ACC112 (cell line): Measurements from ENCODE around the gene MYH1.

Experiments used
- H2AFZ ChIP-seq: fragments of 200-600 bp; sonication (generic); one replicate; pipeline ENCODE4 v1.6.0; 2017; ENCODE audit warnings: antibody characterized with exemption, low read length; ENCODE audit not compliant: unreplicated experiment
- H3K27ac ChIP-seq: fragments of 200-600 bp; sonication (generic); 2 replicates; pipeline ENCODE4 v1.5.1; 2014; ENCODE audit warnings: low read depth, mild to moderate bottlenecking, antibody characterized with exemption, low read length, moderate library complexity
- H3K27me3 ChIP-seq: fragments of 200-600 bp; sonication (generic); 2 replicates; pipeline ENCODE4 v1.6.1; 2014; ENCODE audit warnings: mild to moderate bottlenecking, antibody characterized with exemption, low read length, moderate library complexity, mixed read lengths; ENCODE audit not compliant: insufficient read depth
- H3K36me3 ChIP-seq: fragments of 200-600 bp; sonication (generic); 2 replicates; pipeline ENCODE4 v1.6.1; 2016; ENCODE audit warnings: mild to moderate bottlenecking, antibody characterized with exemption, low read length, moderate library complexity, mixed read lengths; ENCODE audit not compliant: insufficient read depth
- H3K4me1 ChIP-seq: fragments of 200-600 bp; sonication (generic); one replicate; pipeline ENCODE4 v1.6.1; 2016; ENCODE audit warnings: low read length, mixed read lengths; ENCODE audit not compliant: insufficient read depth, unreplicated experiment, control insufficient read depth
- H3K4me3 ChIP-seq: fragments of 200-600 bp; sonication (generic); 2 replicates; pipeline ENCODE4 v1.5.1; 2014; ENCODE audit warnings: mild to moderate bottlenecking, low read depth, low read length
- H3K79me2 ChIP-seq: fragments of 200-600 bp; sonication (generic); one replicate; pipeline ENCODE4 v1.6.0; 2016; ENCODE audit warnings: low read length; ENCODE audit not compliant: control insufficient read depth, unreplicated experiment, insufficient read depth

The MYH1 gene

DNA sequence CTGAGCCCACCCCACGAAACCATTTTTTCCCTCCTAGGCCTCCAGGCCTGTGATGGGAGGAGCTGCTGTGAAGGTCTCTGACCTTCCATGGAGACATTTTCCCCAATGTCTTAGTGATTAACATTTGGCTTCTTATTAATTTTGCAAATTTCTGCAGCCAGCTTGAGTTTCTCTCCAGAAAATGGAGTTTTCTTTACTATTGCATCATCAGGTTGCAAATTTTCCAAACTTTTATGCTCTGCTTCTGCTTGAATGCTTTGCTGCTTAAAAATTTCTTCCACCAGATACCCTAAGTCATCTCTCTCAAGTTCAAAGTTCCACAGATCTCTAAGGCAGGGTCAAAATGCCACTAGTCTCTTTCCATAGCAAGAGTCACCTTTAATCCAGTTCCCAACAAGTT is 36.1 kb downstream of the MYH1 start:
- no peak overlapping the region for H3K4me3 ChIP-seq
- no peaks in the 10 kb centered on the region for H3K27me3 ChIP-seq
- no peak overlapping the region for H2AFZ ChIP-seq
- H3K36me3 ChIP-seq: no peaks in the 10 kb centered on the region
- H3K79me2 ChIP-seq: no peaks in the 10 kb centered on the region
- no peaks in the 10 kb centered on the region for H3K4me1 ChIP-seq
- no peak overlapping the region for H3K27ac ChIP-seq

DNA sequence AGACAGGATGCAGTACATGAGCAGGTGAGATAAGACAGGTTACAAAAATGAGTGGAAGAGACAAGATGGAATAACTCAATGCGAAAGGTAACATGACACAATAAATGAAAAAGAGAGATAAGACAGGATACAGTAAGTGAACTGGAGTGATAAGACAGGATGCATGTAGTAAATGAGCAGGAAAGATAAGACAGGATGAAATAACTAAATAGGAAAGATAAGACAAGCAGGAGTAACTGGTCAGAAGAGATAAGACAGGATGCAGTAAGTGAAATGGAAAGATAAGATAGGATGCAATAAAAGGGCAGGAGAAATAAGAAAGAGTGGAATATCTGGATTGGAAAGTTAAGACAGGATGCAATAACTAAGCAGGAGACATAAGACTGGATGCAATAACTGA is 40.6 kb downstream of the MYH1 start:
- Histone ChIP-seq H3K27me3 (no peaks in the 10 kb centered on the region), H3K4me3 (no peak overlapping the region), H2AFZ (no peak overlapping the region), H3K27ac (no peak overlapping the region), H3K4me1 (no peaks in the 10 kb centered on the region), H3K36me3 (no peaks in the 10 kb centered on the region), H3K79me2 (no peaks in the 10 kb centered on the region)

DNA sequence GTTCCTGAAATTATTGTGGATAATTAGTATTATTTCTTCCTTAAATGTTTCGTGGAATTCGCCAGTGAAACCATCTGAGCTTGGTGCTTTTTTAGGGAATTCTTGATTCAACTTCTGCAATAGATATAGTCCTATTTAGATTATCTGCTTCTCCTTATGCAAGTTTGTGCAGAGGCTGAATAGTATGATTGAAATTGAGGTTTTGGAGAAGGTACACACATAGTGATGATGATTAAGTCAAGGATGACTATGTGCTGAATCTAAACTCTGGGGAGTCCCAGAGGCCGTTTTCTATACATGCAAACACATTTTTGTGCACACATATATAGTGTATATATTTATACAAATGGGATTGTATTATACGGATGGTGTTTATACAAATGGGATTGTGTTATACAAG is 43.8 kb downstream of the MYH1 start:
- Histone ChIP-seq H3K27ac (no peak overlapping the region), H2AFZ (no peak overlapping the region), H3K79me2 (no peaks in the 10 kb centered on the region), H3K27me3 (no peaks in the 10 kb centered on the region), H3K4me3 (no peak overlapping the region), H3K36me3 (no peaks in the 10 kb centered on the region), H3K4me1 (no peaks in the 10 kb centered on the region)

DNA sequence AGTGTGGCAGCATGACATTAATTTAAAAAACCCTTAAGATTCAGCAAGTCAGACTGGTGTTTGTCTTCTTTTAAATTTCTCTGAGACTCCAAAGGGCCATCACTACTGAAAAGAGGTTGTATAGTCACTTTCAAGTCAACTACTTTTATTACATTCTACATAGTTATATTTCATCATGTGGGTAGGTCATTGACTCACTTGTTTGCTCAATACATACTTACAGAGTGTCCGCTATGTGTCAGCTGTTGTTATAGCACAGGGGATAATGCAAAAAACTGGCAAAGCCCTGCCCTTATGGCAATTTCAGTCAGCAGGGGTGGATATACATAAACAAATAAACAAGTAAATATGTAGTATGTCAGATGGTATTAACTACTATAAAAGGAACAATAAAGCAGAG is 46.5 kb downstream of the MYH1 start:
- no peaks in the 10 kb centered on the region for H3K79me2 ChIP-seq
- no peaks in the 10 kb centered on the region for H3K4me1 ChIP-seq
- no peak overlapping the region for H2AFZ ChIP-seq
- H3K27me3 ChIP-seq: no peaks in the 10 kb centered on the region
- no peak overlapping the region for H3K4me3 ChIP-seq
- no peak overlapping the region for H3K27ac ChIP-seq
- H3K36me3 ChIP-seq: no peaks in the 10 kb centered on the region

DNA sequence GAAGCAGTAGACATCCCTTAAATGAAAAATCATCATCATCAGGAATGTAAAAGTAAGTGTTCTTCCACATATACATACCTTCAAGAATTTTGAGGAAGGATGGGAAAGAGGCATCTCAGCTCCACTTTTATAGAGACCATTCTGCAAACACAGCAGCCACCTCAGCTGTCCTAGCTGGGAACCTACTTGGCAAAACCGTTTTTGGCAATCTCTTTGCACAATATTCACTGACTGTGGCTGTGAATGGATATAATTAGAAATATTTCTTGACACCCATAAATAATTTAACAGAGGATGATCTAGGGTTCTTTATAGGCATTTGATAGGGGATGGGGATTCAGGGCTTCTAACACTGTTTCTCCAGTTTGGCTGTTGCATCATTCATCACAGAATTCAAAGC is 48.9 kb downstream of the MYH1 start, which contains the start of gene MYH4:
Gene MYH4, minus strand, starts transcription at position 101 of the 400 bp plus-strand sequence. CDS start 2,814 bp downstream, outside the sequence.
- Histone ChIP-seq H3K79me2 (no peaks in the 10 kb centered on the region), H3K36me3 (no peaks in the 10 kb centered on the region), H3K4me3 (no peak within 1 kb of the TSS), H2AFZ (no peak within 1 kb of the TSS), H3K27ac (no peak within 1 kb of the TSS), H3K27me3 (no peaks in the 10 kb centered on the region), H3K4me1 (no peaks in the 10 kb centered on the region)

DNA sequence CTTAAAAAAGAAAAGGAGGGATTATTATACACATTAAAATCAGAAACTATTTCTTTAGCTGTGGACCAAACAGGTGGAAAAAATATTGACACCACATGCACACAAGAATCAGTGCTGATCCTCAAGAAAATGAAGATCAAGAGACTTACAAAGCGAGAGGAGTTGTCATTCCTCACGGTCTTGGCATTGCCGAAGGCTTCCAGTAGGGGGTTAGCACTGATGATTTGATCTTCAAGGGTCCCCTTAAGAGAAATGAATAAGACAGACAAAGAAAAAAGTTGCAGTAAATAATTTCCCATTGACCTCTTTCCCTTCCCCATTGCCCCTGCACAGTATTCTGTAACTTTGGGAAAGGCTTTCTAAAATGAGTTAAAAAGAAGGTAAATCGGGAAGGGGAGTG is 54.9 kb downstream of the MYH1 start:
- H3K27me3 ChIP-seq: no peaks in the 10 kb centered on the region
- H2AFZ ChIP-seq: no peak overlapping the region
- no peak overlapping the region for H3K27ac ChIP-seq
- H3K4me3 ChIP-seq: no peak overlapping the region
- no peaks in the 10 kb centered on the region for H3K79me2 ChIP-seq
- no peaks in the 10 kb centered on the region for H3K4me1 ChIP-seq
- H3K36me3 ChIP-seq: no peaks in the 10 kb centered on the region

DNA sequence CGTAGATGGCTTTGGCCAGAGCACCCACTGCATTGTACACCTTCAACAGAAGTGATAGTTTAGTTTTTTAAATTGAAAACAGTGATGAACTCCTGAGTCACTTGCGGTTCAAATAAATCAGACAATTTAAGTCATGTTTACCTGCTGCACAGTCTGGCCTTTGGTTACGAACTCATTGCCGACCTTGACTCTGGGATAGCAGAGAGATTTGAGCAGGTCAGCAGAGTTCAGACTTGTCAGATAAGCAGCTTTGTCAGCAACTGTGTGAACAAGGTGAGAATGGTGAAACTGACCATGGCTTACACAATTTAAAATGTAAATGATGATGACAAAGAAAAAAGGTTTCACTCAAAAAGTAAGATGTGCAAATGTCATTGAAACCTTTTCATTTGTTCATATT is 58.3 kb downstream of the MYH1 start:
- no peaks in the 10 kb centered on the region for H3K79me2 ChIP-seq

DNA sequence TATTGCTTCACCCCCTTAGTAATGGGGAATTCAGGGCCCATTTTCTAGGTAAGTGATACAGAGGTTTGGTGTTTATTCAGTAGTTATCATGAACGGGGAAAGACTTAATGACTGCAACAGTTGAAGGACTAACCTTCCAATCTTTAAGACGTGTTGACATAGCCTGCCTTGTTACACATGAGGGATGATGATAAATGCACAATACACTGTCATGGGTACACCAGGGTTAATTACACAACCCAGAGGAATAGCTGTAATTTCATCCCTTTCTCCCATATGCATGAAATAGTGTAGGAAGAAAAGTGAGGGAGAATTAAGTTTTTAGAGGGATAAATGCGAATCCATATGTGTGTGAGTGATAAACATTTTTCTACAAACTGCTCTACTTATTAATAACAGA is 59.6 kb downstream of the MYH1 start:
- Histone ChIP-seq H3K4me1 (no peaks in the 10 kb centered on the region), H2AFZ (no peak overlapping the region), H3K27me3 (no peaks in the 10 kb centered on the region), H3K4me3 (no peak overlapping the region), H3K79me2 (no peaks in the 10 kb centered on the region), H3K27ac (no peak overlapping the region), H3K36me3 (no peaks in the 10 kb centered on the region)

More for the DNA sequence above, 58.3 kb downstream of the MYH1 start:
- Histone ChIP-seq H3K4me3 (no peak overlapping the region), H2AFZ (no peak overlapping the region), H3K27ac (no peak overlapping the region), H3K27me3 (no peaks in the 10 kb centered on the region), H3K4me1 (no peaks in the 10 kb centered on the region), H3K36me3 (no peaks in the 10 kb centered on the region)

DNA sequence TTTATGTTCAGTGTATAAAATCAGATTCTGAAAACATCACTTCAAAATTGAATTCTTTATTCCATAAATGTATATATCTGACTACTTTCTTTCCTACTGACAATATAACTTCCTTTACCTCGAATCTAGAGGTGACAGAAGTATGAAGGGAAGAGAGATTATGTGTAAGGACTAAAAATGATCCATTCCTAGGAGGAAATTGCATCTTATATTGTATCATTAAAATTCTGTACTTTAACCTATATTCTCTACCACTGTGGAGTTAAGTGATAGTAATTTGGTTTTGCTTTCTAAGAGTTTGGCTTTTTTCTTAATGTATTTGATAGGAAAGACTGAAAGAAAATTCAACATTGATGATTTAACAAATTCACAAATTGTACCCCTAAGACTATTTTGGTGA is 60.4 kb downstream of the MYH1 start:
- no peaks in the 10 kb centered on the region for H3K36me3 ChIP-seq
- H2AFZ ChIP-seq: no peak overlapping the region
- no peak overlapping the region for H3K27ac ChIP-seq
- no peak overlapping the region for H3K4me3 ChIP-seq
- no peaks in the 10 kb centered on the region for H3K27me3 ChIP-seq
- no peaks in the 10 kb centered on the region for H3K4me1 ChIP-seq
- H3K79me2 ChIP-seq: no peaks in the 10 kb centered on the region

DNA sequence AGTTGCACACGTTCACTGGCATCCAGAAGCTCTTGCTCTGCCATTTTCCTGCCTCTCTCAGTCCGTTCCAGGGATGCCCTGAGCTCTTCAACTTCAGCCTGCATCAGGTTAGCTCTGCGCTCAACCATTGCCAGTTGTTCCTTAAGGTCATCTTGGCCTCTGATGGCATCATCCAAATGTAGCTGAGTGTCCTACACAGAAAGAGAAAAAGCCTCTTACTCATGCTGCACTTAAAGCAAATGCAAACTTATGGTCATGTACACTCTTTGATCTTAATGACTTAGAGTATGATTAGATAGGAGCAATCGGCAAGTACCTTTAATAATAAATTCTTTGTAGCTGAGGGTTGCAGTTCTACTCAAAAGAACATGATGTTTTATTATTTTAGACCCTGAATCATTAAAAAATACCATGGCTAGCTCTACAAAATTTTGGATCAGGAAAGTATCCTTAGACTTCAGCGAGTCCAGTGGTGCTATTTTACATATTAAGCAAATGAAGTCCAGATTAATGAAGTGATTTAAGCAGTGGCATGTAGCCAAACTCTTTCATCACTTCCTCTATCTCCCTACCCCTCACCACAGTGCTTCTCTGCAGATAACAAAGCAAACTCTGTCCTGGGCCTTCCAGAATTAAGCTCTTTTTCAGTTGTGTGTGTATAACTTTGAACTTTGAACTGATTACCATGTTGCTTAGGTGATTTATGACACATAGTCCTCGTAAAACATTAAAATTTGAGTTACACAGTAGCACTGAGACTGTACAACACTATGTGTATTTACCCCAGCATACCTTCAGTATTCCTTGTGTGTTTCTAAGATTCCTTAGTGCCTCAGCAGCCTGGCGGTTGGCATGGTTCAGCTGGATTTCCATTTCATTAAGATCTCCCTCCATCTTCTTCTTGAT is 71.1 kb downstream of the MYH1 start:
- Histone ChIP-seq H3K36me3 (no peaks in the 10 kb centered on the region), H3K4me3 (no peak overlapping the region), H3K4me1 (no peaks in the 10 kb centered on the region), H3K27ac (no peak overlapping the region), H3K27me3 (no peaks in the 10 kb centered on the region), H2AFZ (no peak overlapping the region), H3K79me2 (no peaks in the 10 kb centered on the region)
